8988T (cell line): Measurements from ENCODE around the gene DKC1.
"Not testable (repeated sequence)": the region's sequence is repeated elsewhere in the genome, so short reads cannot be mapped to it uniquely, and the experiment has no call there.

Source experiments
- DNase-seq: peaks from one replicate; pipeline ENCODE4 v3.0.0; 2011

The DKC1 gene

DNA sequence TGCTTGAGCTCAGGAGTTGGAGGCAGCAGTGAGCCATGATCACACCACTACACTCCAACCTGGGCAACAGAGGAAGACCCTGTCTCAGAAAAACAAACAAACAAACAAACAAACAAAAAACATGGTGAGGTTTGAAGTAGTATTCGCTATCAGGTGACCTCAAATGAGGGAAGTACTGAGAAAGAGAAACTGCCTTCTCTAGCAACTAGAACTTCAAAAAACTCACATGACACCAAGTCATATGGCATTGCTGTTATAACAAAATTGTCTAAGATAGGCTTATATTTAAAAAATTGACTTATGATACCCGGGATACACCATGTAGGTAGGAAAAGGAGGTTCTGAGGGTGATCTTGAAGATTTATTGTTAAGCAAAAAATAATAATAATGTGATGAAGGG, 32.4 kb downstream of the DKC1 start:
- DNase-seq = no peak

GRCh38 chrX:154797006-154797405, 34.3 kb downstream of the DKC1 start:
- no peak for DNase-seq

GRCh38 chrX:154799556-154800348, 37.1 kb downstream of the DKC1 start:
- DNase-seq = no peak

DNA sequence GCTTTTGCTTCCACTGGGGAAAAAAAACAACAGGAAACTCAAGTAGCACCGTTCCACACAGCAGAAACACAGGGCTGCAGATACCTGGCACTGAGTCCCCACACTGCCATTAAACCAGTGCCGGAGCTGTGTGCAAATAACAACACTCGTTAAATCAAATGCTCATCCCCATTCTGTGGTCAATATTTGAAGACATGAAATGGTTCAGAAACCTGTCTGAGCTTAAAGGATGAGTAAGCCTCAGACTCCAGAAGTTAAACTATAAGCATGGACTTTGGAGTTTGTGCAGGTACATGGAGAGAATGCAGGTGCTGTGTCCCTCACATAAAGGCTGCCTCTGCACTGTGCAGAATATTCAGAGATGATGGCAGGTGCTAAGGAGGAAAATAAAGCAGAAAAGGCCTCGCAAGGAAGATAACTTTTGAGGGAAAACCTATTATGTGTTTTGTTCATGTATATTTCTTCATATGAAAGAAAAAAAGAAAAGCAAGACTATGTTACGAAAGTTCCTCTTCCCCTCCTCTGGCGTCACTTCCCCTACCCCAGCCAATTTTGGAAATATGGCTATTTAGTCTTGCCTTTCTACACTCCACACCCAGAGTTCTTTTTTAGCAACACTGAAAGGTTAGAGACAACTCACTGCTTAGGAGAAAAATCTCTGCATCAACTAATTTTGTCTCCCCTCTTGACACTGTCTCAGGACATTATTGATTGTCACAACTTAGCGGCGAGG, 38.0 kb downstream of the DKC1 start:
- DNase-seq = no peak

GRCh38 chrX:154802947-154803346, 40.3 kb downstream of the DKC1 start:
- DNase-seq = no peak

GRCh38 chrX:154804261-154804956, 41.7 kb downstream of the DKC1 start:
- no peak for DNase-seq

GRCh38 chrX:154804957-154805695, 42.5 kb downstream of the DKC1 start, which contains the start of gene MPP1:
Gene MPP1 (minus strand): TSS chrX:154805485. CDS start chrX:154805373, 112 bp downstream.
- DNase-seq = peak; percentile 40

GRCh38 chrX:154805696-154806091, 43.0 kb downstream of the DKC1 start:
- DNase-seq = no peak

GRCh38 chrX:154806837-154807501, 44.3 kb downstream of the DKC1 start:
- no peak for DNase-seq

DNA sequence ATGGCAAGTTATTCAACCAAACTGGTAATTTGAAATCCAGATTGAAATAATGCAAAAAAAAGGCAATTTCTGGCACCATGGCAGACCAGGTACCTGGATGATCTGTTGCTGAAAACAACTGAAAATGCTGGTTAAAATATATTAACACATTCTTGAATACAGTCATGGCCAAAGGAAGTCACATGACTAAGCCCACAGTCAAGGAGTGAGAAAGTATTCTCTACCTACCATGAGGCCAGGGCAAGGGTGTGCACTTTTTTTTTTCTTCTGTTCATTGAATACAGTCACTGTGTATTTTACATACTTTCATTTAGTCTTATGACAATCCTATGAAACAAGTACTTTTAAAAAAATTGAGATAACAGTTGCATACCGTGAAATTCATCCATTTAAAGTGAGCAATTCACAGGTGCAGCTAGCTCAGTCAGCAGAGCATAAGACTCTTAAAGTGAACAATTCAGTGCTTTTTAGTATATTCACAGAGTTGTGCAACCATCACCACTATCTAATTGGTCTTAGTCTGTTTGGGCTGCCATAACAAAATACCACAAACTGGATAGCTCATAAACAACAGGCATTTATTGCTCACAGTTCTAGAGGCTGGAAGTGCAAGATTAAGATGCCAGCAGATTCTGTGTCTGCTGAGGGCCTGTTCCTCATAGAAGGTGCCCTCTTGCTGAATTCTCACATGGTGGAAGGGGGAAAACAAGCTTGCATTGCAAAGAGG, 47.4 kb downstream of the DKC1 start:
- DNase-seq = no peak

DNA sequence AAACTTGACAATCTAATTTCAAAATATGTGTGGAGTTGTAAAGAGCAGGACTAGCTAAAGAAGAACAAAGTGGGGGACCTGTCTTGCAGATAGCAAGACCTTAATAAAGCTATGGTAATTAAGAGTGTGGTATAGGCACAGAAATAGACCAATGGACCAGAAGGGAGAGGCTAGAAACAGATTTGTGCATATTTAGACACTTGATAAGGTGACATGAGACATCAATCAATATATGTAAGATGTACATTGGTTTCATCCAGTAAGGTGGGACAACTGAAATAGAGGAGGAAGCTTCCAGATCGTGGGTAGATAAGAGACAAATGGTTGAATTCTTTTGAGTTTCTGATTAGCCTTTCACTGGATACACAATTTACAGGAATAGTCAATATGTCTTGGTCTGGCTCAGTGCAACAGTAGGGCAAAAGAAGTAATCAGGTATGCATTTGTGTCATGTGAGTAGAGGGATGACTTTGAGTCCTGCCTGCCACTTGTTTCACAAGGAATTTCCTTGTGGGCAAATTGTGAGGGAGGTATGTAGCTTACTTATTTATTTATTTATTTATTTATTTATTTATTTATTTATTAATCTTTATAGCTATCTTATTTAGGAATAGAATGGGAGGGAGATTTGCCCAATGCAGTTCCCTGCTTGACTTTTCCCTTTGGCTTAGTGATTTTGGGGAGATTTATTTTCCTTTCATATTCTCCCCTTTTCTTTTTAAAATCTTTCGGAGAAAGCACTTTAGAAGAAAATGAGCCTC, 49.9 kb downstream of the DKC1 start:
- DNase-seq = no peak

GRCh38 chrX:154813801-154814200, 51.1 kb downstream of the DKC1 start:
- no peak for DNase-seq

DNA sequence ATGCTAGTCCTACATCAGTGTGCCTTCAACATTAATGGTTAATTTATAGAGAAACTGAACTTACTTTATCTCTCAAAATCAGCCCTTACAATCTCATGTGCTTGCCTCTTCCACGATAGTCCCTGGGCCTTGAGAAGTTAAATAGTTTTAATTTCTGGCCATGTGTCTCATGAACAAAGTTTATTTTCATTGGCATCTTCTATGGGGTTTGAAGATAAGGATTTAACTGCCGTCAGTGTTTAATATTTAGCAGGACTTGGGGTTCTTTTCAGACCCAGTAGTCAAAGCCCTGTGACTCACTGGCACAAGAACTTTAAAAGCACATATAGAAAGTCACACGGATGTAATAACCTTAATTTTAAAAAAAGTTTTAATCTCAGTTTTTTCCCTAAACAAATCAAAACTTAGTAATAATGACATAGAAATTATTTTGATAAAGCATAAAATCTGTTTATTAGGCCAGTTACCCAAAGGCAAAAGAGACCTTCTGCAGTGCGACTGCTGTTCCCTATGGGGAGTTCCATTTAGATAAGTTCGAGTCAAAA, 52.7 kb downstream of the DKC1 start:
- DNase-seq = no peak

GRCh38 chrX:154816326-154816898, 53.7 kb downstream of the DKC1 start:
- DNase-seq = not testable (repeated sequence)

DNA sequence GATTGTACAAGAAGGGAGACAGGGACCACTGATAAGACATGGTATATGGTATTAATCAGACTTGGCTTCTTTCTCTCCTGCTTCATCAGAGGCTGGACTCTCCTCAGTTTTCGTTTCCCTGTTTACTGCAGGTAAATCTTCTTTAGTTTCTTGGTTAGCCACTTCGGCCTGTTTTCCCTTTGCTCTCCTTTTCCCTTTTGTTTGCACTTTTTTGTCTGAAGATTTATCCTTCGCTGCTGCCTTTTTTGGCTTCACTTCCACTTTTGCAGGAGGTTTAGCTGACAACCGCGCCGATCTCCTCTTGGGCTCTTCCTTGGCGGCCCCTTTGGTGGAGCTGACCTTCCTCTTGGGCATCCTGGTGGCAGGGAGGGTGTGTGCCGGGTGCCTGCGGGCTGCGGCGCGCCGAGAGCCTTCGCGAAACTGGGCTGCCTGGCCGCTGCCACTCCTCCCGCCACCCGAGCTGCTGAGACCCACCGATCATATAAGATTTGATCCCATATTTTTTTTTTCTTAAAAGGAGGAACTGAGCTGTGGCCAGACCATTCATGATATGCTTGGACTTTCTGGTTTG, 54.5 kb downstream of the DKC1 start:
- DNase-seq = not testable (repeated sequence)

- DNase-seq = no peak
These were observed 56.5 kb downstream of the DKC1 start for GRCh38 chrX:154818916-154819770.

- no peak for DNase-seq
These were observed 57.2 kb downstream of the DKC1 start for GRCh38 chrX:154819771-154820341.

DNA sequence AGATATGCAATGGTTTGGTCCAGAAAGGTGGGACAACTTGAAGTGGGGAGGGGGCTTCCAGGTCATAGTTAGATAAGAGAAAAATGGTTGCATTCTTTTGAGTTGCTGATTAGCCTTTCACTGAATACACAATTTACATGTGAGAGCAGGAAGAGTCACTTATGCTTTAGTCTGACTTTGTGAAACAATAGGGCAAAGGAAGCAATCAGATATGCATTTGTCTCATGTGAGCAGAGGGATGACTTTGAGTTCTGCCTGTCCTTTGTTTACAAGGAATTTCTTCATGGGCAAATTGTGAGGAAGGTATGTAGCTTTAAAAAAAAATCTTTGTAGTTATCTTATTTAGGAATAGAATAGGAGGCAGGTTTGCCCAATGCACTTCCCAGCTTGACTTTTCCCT, 58.9 kb downstream of the DKC1 start:
- DNase-seq = no peak
